Lower leg skin (tissue), 4 donors: ENCODE results near the gene DOHH. TPM values are rescaled to one million over a fixed set of nuclear protein-coding genes. Genes with fewer than 3 reads are reported as not detected.

ENCODE experiments used
- DNase-seq, 2 donors: peaks; one replicate each; pipeline ENCODE4 v3.0.0-alpha.2; 2019; ENCODE audit warnings: low spot score in 2 of 2
- H3K4me3 ChIP-seq: fragments of 200-600 bp; sonication (generic); 2 replicates; pipeline ENCODE4 v1.5.1; 2017; ENCODE audit warnings: mild to moderate bottlenecking, low read depth; ENCODE audit not compliant: poor library complexity, severe bottlenecking
- POLR2A ChIP-seq, 2 donors: fragments of 450-650 bp; IDR thresholded peaks; one replicate each; pipeline ENCODE4 v1.6.1; 2016 to 2017; ENCODE audit warnings: antibody characterized with exemption in 2 of 2, mild to moderate bottlenecking in 1 of 2, moderate library complexity in 1 of 2
- WGBS, 2 donors: methylation state at CpG; one replicate each; pipeline ENCODE4 v1.1.5; 2018; 5-methylcytosine and 5-hydroxymethylcytosine counted together
- intact Hi-C: fragments of 100-400 bp; cut with DNase I; formaldehyde crosslinking; loops from one replicate; pipeline ENCODE4 v1.15.0; 2023; ENCODE audit warnings: low total_unique reads
- total RNA-seq, 4 donors: library from RNA; depleted of rRNA; stranded (reverse); fragments of >200 nt; gene quantifications; one replicate each; pipeline ENCODE4 v1.1.0, GENCODE V29; 2016
- TF ChIP-seq, protein P1 (sequence below), 3 donors: fragments of 450-650 bp; IDR thresholded peaks; one replicate each; pipeline ENCODE4 v1.5.1; 2016; ENCODE audit warnings: antibody characterized with exemption in 3 of 3, mild to moderate bottlenecking in 3 of 3, moderate library complexity in 2 of 3

The DOHH gene
- total RNA-seq, 4 donors from 2014 or later, result 20.4 to 28.4 (median 24.1) TPM

DNA sequence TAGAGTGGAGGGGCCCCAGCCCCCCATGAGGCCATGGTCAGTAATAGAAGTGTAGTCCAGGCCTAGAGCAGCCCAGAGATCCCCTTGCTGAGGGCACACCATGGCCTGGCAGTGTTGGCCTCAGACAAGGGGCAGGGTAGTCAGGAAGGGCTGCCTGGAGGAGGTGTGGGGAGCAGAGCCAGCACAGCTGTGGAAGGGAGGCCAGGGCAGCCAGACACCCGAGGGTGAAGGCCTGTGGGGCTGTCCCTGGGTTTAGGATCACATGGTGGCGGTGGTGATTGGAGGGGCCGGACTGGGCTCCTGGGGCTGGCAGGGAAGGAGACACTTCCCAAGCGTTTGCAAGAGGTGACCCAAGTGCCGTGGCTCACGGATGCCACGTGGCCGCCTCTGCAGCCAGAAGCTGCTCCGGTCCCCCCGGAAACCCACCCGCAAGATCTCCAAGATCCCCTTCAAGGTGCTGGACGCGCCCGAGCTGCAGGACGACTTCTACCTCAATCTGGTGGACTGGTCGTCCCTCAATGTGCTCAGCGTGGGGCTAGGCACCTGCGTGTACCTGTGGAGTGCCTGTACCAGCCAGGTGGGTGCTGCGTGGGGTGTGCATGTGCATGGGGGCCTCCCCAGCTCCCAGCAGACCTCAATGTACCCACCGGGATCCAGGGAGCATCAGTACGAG is 26.9 kb upstream of the DOHH start:
- 94 to 95% methylated on average over 17 to 20 of the region's 21 CpGs for WGBS, 2 donors

DNA sequence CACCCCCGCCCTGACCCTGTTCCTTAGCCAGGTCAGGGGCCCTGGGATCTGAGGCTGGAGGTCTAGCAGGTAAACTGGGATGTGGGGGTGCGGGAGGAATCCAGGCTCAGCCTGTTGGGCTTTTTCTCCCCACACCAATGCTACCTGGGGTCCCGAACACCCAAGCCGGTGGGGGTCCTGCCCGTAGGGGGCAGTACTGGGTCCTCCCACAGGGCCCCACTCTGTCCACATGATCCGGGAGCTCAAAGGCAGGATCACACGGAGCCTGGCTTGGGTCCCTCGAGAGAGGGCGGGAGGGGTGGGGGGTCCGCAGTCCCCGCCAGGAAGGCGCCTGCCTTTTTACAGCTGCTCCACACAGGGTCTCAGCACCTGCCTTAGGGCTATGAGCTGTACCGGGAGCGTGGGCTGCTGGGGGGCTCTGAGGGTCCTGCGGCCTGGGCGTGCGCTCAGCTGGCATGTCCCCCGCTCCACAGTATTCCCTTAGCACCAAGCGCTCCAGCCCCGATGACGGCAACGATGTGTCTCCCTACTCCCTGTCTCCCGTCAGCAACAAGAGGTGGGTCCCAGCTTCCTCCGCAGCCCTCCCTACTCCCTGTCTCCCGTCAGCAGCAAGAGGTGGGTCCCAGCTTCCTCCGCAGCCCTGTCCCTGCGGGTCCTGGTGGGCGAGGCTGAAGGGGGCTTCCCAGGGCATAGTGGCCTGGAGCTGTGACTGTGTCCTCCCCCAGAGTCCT is 26.2 kb upstream of the DOHH start:
- intact Hi-C loops, result loop anchor here (10.0 kb wide), 1 partner anchor 88 kb away; no protein-coding TSS in a partner anchor
- no peak for TF ChIP-seq POLR2A (IDR thresholded peaks at IDR 0.05)
- TF ChIP-seq, protein P1, sequence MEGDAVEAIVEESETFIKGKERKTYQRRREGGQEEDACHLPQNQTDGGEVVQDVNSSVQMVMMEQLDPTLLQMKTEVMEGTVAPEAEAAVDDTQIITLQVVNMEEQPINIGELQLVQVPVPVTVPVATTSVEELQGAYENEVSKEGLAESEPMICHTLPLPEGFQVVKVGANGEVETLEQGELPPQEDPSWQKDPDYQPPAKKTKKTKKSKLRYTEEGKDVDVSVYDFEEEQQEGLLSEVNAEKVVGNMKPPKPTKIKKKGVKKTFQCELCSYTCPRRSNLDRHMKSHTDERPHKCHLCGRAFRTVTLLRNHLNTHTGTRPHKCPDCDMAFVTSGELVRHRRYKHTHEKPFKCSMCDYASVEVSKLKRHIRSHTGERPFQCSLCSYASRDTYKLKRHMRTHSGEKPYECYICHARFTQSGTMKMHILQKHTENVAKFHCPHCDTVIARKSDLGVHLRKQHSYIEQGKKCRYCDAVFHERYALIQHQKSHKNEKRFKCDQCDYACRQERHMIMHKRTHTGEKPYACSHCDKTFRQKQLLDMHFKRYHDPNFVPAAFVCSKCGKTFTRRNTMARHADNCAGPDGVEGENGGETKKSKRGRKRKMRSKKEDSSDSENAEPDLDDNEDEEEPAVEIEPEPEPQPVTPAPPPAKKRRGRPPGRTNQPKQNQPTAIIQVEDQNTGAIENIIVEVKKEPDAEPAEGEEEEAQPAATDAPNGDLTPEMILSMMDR (IDR thresholded peaks at IDR 0.05), result no peak
- no peak for DNase-seq
- 90 to 93% methylated on average over 24 to 27 of the region's 28 CpGs for WGBS, 2 donors
- H3K4me3 ChIP-seq, result no peak overlapping the region

More for the DNA sequence above, 26.9 kb upstream of the DOHH start:
- TF ChIP-seq, protein P1 (IDR thresholded peaks at IDR 0.05), result no peak
- TF ChIP-seq POLR2A (IDR thresholded peaks at IDR 0.05), result no peak
- no peak for DNase-seq
- intact Hi-C loops, result loop anchor here (10.0 kb wide), 1 partner anchor 87 kb away; no protein-coding TSS in a partner anchor
- no peak overlapping the region for H3K4me3 ChIP-seq

- intact Hi-C loops, result loop anchor here (10.0 kb wide), 1 partner anchor 90 kb away; no protein-coding TSS in a partner anchor
- no peak for TF ChIP-seq POLR2A (IDR thresholded peaks at IDR 0.05)
- no peak for DNase-seq
- 93 to 95% methylated on average over 19 to 20 of the region's 20 CpGs for WGBS, 2 donors
- H3K4me3 ChIP-seq, result no peak overlapping the region
These were observed 24.5 kb upstream of the DOHH start for GRCh38 chr19:3524904-3525451.

DNA sequence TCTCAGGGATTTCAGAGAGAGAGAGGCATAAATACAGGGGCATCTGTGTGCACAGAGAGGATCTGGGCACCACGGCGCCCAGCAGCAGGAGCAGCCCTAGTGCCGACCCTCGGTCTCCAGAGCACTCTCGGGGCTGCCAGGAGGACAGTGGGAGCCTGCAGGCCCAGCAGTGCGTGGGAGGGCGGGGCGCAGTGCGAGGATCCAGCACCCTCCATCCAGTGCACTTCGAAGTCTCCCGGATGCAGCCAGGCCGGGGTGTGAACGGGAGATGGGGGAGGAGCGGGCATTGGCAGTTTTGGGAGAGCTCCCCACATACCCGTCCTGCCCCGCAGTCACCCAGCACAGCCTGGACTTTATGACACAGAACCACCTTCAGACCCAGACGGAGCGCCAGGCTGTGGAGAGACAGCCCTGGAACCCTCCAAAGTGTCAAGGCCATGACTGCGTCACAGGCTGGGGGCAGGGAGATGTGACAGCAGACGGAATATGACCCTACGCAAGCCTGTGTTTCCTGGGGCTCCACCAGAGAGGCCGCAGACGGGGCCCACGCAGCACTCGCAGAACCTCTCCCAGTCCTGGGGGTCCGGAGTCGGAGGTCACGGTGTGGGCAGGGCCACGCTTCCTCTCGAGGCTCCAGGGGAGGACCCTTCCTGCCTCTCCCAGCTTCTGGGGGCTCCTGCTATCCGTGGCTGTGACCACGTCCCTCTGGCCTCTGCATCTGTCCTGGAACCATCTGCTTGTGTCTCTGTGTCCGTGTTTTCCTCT is 23.8 kb upstream of the DOHH start:
- DNase-seq, result no peak
- TF ChIP-seq, protein P1 (IDR thresholded peaks at IDR 0.05), result no peak
- no peak for TF ChIP-seq POLR2A (IDR thresholded peaks at IDR 0.05)
- intact Hi-C loops, result loop anchor here (10.0 kb wide), 1 partner anchor 91 kb away; no protein-coding TSS in a partner anchor
- H3K4me3 ChIP-seq, result no peak overlapping the region
- WGBS, 2 donors, result 91 to 92% methylated on average over 31 to 33 of the region's 33 CpGs

DNA sequence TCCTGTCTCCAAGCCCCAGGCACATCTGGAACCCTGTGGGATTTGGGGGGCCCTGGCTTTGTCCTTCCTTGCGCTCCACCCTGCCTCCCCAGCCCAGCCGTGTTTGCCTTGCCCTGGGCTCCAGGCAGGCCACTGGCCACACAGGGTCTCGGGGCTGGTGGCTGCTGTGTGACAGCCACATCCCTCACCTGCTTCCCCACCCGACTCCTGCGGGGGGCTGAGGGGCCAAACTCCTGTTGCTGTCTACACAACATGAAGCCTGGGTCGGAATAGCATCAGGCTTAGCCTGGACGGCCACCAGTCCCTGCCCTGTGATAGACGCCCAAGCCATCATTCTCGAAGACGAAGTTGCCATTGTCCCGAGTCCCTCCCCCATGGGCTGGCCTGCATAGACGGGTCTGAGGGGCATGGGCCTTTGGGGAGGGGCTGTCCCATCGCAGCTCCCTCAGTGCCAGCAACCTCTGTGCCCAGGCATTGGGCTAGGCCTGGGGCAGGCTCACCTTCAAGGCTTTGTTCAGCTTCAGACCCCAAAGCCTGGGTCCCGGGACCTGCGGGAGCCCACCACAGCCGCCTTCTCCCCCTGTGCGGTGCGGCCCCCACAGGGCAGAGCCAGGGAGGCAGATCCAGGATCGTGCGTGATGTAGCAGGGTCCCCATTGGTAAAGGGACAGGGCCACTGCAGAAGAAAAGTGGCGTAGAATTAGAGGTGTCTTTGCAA is 23.0 kb upstream of the DOHH start:
- 86 to 91% methylated on average over 16 to 21 of the region's 21 CpGs for WGBS, 2 donors
- intact Hi-C loops, result loop anchor here (10.0 kb wide), 1 partner anchor 91 kb away; no protein-coding TSS in a partner anchor
- DNase-seq, result no peak
- TF ChIP-seq, protein P1 (IDR thresholded peaks at IDR 0.05), result no peak
- TF ChIP-seq POLR2A (IDR thresholded peaks at IDR 0.05), result no peak
- no peak overlapping the region for H3K4me3 ChIP-seq
